DMS153 treated with DMSO at 0.1 percent for 48 hours (cell line): ENCODE results near the gene KMT2C.
"Not testable (repeated sequence)": the region's sequence is repeated elsewhere in the genome, so short reads cannot be mapped to it uniquely, and the experiment has no call there.

Experiments used
- DNase-seq: peaks from one replicate; lab custom pipeline; 2025; ENCODE audit not compliant: unreplicated experiment; lab: John Stamatoyannopoulos, UW

Gene KMT2C

GRCh38 chr7:152406030-152406429 lies 29.8 kb downstream of the KMT2C start:
- DNase-seq, result not testable (repeated sequence)

GRCh38 chr7:152403726-152404125 lies 32.1 kb downstream of the KMT2C start:
- no peak for DNase-seq

GRCh38 chr7:152402384-152403250 lies 33.2 kb downstream of the KMT2C start:
- no peak for DNase-seq

DNA sequence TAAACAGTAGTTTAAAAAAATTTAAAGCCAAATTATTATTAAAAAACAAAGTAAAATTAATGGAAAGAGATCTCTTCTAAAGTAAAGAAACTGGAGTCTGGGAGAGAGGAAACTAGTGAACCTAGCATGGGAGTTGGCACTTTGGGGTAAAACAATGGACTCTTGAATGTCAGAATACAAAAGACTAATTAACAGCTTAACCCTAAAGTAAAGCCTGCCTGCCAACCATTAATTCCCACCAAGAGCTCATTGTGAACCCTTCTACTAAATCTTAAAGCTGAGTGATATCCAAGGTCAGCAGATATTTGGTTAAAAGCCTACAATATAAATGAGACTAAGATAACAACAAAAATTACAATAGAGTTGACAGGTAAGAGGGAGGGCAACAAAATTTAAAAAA lies 36.5 kb downstream of the KMT2C start:
- no peak for DNase-seq

- DNase-seq, result no peak
Observed at GRCh38 chr7:152395112-152395511, 40.7 kb downstream of the KMT2C start.

GRCh38 chr7:152394214-152394613 lies 41.6 kb downstream of the KMT2C start:
- DNase-seq, result not testable (repeated sequence)

DNA sequence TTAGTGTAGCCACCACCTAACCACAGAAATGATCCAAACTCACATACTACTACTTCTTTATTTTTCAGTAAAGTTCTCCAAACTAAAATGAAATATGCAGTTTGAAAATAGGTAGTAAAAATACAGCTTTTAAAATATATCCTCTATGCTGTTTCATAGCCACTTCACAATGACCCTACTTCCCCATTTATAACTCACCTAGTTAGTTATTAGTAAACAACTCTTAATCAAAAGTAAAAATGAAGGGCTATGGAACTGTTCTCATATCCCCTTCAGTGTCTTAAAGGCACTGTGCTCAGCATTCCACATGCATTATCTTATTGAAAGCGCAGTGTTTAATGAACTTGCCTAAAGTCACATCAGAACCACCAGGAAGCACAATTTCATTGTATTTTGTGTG lies 43.5 kb downstream of the KMT2C start:
- no peak for DNase-seq

DNA sequence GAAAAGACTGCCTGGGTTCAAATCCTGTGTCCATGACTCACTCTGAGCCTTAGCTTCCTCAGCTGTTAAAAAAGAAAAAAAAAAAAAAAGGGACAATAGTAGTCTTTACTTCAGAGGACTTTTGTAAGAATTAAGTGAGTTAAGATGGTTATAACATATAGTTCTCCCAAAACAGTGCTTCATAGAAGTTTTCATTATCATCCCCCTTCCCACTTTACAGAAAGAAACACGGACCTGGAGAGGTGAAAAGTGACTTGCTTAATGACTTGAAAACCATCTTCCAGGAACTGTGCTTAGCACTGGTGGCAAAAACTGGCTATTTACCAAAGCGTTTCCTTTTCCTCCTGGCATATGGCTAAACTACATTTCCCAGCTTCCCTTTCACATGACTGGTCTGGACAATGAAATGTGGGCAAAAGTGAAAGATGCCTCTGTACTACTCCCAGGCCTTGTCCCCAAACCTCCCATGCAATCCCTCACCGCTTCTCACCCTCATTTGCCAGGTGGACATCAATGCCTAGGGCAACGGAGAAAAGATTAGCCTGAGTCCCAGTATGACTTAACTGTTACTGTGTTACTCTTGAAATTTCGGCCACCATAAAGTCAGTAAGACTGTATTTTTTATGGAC lies 49.6 kb downstream of the KMT2C start:
- DNase-seq, result not testable (repeated sequence)

- not testable (repeated sequence) for DNase-seq
Observed at GRCh38 chr7:152384235-152385200, 51.3 kb downstream of the KMT2C start.

DNA sequence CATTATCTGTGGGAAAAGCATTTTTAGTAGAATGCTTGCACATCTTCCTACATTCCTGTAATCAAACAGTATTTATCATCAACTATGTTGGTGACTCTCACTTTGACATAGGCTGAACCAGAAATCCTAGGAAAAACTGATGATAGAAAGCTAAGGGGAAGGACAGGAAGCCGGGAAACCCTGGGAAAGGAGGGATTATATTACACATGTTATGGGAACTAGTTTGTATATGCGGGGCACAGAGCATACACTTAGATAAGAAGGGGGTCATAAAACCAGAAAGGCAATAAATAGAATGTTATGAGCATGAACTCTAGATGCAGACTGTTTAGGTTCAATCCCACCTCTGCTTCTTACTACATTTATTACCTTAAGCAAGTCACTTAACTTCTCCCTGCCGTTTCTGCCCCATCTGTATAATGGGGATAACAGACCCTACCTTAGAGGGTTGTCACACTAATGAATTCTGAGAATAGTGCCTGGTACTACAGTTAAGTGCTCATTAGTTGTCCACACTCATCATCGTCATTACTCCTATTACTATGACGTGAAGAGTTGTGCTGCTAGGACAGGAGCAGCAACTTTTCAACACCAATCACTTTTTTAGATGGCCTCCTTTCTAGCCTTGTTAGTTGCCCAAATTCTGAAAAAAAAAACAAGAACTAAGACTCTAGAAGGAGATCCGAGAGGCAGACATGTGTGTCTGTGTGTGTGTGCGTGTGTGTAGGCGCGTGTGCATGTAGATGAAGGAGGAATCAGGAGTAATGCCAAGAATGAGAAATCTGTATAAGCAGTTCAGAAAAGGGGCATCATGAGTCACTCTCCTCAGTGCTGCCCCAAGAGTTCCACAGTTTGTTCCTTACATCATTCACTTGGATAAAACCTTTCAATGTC lies 52.2 kb downstream of the KMT2C start:
- DNase-seq, result no peak

GRCh38 chr7:152382244-152382643 lies 53.6 kb downstream of the KMT2C start:
- no peak for DNase-seq

DNA sequence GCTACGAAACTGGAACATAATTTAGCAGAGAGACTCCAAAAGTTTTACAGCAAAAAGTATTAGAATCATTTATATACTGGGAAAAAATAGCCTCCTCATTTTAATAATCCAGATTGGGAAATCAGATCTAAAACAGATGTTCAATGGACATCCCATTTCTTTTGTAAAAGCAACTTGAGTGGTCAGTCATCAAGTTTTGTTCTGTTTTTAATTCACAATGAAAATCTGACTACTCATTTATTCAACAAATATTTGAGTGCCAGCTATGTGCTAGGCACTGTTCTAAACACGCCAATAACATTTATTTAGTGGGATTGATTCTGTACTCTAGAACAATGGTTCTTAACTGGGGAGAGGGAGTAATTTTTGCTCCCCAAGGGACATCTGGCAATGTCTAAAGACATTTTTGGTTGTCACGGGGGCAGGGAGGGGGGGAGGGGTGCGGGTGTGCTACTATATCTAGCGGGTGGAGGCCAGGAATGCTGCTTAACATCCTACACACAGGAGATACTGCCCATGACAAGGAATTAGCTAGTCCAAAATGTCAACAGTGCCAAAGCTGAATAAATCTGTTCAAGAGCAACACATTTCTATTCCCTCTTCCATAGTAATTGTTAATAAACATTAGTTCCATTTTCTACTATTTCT lies 54.7 kb downstream of the KMT2C start:
- not testable (repeated sequence) for DNase-seq

DNA sequence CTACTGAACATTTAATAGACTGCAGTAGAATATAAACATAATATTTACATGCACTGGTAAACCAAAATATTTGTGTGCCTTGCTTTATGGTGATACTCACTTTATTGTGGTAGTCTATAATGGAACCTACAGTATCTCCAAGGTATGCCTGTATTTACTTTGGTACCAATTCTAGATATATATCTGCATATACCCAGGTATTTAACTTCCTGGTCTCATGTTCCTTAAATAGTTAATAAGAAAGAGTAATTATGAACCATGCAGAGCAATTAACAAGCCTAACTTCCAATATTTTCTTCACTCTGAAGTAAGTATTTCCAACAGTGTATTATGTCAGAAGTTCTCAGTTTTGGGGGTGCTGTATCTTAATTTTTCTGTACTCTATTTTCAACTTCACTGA lies 57.3 kb downstream of the KMT2C start:
- DNase-seq, result not testable (repeated sequence)

DNA sequence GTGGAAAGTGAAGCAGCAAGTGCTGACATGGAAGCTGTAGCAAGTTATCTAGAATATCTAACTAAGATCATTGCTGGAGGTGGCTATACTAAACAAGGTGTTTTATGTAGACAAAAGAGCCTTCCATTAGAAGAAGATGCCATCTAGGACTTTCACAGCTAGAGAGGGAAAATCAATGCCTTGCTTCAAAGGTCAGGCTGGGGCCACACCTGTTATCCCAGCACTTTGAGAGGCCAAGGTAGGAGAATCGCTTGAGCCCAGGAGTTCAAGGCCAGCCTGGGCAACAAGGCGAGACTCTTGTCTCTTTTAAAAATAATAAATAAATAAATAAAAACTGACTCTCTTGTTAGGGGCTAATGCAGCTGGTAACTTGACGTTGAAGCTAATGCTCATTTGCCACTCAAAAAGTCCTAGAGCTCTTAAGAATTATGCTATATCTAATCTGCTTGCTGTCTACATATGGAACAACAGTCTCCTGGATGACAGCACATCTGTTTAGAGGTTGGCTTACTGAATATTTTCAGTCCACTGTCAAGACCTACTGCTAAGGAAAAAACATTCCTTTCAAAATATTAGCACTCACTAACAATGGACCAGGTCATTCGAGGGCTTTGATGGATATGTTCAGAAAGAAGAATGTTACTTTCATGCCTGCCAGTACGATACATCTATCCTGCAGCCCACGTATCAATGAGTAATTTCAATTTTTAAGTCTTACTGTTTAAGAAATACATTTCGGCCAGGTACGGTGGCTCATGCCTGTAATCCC lies 58.9 kb downstream of the KMT2C start:
- DNase-seq, result not testable (repeated sequence)

DNA sequence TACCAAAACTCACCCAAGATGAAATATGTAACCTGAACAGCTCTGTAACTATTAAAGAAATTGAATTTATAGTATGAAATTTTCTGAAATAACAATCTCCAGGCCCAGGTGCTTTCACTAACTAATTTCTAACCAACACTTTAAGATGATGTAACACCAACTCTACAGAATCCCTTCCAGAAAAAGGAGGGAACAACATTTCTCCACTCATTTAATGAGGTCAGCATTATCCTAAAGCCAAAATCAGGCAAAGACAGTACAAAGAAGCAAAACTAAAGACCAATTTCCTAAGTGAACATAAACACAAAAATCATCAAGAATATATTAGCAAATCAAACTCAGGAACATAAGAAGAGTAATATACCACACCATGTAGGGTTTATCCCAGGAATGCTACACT lies 65.5 kb downstream of the KMT2C start:
- no peak for DNase-seq

DNA sequence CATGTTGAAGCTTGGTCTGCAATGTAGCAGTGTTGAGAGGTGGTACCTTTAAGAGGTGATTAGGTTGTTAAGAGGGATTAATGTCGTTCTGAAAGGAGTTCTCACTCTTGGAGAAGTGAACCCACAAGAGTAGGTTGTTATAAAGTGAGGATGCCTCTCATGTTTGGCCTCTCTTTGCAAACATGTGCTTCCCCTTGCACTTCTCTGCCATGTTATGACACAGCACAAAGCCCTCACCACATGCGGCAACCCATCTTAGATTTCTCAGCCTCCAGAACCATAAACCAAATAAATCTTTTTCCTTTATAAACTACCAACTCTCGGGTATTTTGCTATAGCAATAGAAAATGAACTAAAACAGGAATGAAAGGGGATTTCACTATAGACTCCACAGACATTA lies 66.3 kb downstream of the KMT2C start:
- DNase-seq, result no peak

DNA sequence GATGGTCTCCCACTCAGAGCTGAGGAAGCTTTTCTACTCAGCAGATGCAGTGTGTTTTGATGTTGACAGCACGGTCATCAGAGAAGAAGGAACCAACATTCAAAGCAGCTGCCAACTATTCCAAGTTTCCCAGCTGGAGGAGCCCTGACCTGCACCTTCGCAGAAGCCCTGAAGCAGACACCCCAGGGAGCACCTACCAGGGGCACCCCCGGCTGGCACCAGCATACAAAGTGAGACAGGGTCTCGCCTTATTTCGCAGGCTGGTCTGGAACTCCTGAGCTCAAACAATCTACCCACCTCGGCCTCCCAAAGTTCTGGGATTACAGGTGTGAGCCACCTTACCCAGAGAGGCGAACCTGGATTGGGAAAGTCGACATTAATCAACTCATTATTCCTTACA lies 68.6 kb downstream of the KMT2C start:
- DNase-seq, result no peak

DNA sequence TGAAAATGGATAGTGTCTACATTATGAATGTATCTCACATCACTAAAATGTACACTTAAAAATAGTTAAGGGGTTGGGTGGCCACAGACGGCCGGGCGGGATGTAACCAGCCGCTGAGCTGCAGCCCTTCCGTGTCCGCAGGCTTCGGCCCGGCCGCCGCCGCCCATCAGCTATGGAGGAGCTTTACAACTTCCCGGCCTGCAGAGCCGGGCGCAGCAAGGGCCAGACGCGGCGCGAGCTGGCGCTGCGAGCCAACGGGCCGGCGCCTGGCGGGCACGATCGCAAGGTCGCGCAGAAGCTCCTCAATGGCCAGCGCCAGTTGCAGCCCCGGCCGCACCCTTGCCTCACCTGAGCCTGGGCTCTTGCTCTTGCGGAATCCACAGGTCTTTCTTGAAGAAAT lies 69.1 kb downstream of the KMT2C start:
- DNase-seq, result no peak

DNA sequence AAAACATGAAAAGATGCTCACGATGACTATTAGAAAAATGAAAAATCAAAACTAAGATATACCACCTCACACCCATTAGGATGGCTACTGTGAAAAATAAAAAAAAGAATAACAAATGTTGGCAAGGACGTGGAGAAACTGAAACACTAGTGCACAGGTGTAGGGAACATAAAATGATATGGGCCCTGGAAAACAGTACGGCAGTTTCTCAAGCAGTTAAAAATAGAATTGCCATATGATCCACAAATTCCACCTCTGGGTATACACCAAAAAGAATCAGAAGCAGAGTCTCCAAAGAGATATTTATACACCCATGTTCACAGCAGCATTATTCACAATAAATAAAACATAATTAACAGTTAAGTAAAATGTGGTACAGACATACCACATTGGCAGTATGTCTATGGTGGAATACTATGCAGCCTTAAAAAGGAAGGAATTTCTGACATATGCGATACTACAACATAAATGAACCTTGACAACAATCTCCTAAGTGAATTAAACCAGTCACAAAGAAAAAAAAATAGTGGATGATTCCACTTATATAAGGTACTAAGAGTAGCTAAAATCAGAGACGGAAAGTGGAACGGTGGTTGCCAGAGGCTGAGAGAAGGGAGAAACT lies 69.7 kb downstream of the KMT2C start:
- DNase-seq, result no peak
